Ramos (cell line): ENCODE data around the gene HSPA1L.
"Not testable (repeated sequence)": the region's sequence is repeated elsewhere in the genome, so short reads cannot be mapped to it uniquely, and the experiment has no call there.

ENCODE experiments used
- in situ Hi-C: fragments of 300-500 bp; cut with MboI; formaldehyde crosslinking; loops from one replicate; pipeline ENCODE4 v1.14.3; 2022; ENCODE audit warnings: low sequenced_read_pairs; ENCODE audit not compliant: unreplicated experiment

The HSPA1L gene

GRCh38 chr6:31837369-31838113, 22.5 kb upstream of the HSPA1L start:
- in situ Hi-C loops = no loop called here

DNA sequence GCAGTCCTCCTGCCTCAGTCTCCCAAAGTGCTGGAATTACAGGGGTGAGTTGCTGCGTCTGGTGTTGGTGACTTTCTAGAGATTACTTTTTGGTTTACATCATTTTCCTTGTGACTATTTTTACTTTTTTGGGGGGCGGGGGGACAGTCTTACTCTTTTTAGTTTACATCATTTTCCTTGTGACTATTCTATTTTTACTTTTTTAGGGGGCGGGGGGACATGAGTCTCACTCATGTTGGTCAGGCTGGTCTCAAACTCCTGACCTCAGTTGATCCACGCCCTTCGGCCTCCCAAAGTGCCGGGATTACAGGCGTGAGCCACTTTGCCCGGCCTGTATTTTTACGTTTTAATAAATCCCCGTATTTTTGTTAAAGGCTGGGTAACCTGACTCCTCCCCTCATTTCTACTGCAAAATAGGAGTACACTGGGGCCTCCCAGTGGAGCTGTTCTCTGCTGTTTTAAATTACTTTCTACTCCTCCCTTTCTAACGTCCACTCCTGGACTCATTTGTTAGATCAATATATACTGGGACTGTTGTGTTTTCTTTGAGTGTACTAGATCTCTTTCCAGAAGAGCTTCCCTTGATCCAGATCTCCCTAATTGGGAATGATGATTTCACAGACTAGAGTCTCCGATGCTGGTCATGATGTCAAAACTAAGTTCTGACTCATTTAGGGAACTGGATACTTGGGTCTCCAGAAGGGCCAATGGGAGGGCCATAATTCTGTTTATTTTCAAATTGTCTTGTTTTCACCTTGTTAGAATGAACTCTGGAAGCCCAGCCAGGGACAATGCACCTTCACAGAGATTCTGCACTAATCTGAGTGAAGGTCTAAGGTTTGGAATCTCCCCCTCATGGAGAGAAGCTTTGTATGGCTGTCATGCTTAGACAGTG, 21.6 kb upstream of the HSPA1L start:
- in situ Hi-C loops = no loop called here

DNA sequence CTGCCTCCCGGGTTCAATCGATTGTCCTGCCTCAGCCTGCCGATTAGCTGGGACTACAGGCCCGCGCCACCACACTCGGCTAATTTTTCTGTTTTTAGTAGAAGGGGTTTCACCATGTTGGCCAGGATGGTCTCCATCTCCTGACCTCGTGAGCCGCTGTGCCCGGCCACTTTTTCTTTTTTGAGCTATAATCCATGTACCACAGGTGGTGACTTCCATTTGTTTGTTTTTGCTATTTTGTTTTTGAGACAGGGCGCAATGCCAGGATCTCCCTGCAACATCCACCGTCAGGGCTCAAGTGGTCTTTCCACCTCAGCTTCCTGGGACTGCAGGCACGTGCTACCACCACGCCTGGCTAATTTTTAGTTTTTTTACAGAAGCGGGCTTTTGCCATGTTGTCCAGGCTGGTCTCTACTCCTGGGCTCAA, 21.0 kb upstream of the HSPA1L start:
- in situ Hi-C loops = no loop called here

GRCh38 chr6:31834367-31835250, 19.5 kb upstream of the HSPA1L start:
- in situ Hi-C loops = no loop called here

DNA sequence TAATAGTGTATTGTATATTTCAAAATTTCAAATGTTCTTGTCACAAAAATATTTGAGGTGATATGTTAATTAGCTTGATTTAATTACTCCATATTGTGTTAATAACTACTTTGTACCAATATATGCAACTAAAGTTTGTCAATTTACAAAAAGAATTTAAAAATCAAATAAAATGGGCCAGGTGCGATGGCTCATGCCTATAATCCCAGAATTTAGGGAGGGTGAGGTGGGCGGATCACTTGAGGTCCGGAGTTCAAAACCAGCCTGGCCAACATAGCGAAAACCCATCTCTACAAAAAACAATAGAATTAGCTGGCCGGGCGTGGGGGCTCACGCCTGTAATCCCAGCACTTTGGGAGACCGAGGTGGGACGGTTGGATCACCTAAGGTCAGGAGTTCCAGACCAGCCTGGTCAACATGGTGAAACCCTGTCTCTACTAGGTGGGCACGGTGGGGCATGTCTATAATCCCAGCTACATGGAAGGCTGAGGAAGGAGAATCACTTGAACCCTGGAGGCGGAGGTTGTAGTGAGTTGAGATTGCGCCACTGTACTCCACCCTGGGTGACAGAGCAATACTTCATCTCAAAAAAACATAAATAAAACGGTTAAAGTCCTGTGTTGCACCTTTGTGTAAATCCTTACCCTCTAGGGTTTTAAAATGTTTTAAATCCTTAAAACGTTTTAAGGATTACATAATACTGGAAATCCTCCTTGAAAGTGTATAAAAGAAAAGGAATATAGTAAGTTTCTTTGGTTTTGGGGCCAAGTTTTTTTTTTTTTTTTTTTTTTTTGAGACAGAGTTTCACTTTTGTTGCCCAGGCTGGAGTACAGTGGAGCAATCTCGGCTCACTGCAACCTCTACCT, 16.5 kb upstream of the HSPA1L start:
- in situ Hi-C loops = no loop called here

DNA sequence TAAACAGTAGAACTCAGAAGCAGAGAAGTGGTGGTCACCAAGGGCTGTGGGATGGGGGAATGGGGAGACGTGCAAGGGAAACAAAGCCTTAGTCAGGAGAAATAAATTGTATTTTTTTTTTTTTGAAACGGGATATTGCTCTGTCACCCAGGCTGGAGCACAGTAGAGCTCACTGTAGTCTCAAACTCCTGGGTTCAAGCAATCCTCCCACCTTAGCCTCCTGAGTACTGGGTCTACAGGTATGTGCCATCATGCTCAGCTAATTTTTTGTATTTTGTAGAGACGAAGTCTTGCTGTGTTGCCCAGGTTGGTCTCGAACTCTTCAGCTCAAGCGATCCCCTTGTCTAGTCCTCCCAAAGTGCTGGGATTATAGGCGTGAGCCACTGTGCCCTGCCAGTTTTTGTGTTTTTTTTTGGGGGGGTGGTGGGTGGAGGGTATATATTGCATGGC, 15.8 kb upstream of the HSPA1L start:
- in situ Hi-C loops = no loop called here

- in situ Hi-C loops = no loop called here
These were observed 14.7 kb upstream of the HSPA1L start for GRCh38 chr6:31829633-31830283.

GRCh38 chr6:31827286-31828079, 12.4 kb upstream of the HSPA1L start, which contains the start of gene HSPA1B:
Gene HSPA1B (plus strand): TSS chr6:31827738. CDS start chr6:31827951, 213 bp downstream.
- in situ Hi-C loops = no loop called here

DNA sequence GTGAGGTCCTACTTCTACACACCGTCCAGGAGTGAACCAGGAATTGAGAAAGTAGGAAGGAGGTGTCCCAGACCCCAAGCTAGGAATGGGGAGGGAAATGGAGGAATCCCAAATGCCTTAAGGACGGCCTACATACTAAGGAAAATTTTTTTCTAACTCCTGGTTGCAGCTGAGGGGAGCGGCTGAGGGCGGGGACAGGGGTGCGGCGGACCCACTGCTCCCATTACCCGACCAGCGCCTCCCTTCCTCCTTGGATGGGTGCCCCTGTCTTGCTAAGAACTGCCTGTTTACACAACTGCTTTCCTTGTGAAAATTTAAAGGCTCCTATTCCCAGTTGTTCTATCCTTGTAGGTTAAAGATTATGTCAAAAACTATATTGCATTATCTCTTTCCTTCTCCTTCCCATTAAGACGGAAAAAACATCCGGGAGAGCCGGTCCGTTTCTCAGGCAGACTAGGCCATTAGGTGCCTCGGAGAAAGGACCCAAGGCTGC, 11.8 kb upstream of the HSPA1L start:
- in situ Hi-C loops = no loop called here

- in situ Hi-C loops = no loop called here
These were observed 10.5 kb upstream of the HSPA1L start for GRCh38 chr6:31825553-31825952.

- in situ Hi-C loops = not testable (repeated sequence)
These were observed 8.6 kb upstream of the HSPA1L start for GRCh38 chr6:31823592-31824196.

- in situ Hi-C loops = no loop called here
These were observed 7.1 kb upstream of the HSPA1L start for GRCh38 chr6:31822036-31822821.

- in situ Hi-C loops = no loop called here
These were observed 6.4 kb upstream of the HSPA1L start for GRCh38 chr6:31821301-31822035.

DNA sequence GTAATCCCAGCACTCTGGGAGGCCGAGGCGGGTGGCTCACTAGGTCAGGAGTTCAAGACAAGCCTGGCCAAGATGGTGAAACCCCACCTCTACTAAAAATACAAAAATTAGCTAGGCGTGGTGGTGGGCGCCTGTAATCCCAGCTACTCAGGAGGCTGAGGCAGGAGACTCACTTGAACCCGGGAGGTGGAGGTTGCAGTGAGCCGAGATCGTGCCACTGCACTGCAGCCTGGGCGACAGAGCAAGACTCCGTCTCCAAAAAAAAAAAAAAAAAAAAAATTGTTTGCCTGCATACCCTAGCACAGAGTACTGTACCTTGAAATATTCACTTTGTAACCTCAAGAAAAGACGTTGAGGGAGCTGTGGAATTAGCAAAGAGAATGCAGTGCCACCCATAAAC, 5.3 kb upstream of the HSPA1L start:
- in situ Hi-C loops = not testable (repeated sequence)

DNA sequence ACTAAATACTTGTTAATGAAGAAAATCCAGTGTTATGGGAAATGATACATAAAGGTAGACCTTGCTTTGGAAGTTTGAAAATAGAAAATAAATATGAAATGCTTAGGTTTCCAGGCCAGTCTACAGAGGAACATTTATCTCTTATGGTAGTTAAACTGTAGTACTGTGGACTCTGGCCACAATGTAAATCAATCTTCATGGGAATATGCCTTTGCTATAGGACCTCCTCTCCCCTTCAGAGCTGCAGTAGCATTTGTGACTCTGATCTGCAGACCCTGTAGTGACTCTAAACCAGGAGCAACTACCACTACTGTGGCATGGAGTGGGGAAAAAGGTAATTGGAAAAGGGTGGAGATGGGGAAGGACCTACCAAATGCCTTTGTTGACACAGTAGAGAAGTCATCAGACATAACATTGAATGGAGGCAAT, 4.8 kb upstream of the HSPA1L start:
- in situ Hi-C loops = no loop called here

DNA sequence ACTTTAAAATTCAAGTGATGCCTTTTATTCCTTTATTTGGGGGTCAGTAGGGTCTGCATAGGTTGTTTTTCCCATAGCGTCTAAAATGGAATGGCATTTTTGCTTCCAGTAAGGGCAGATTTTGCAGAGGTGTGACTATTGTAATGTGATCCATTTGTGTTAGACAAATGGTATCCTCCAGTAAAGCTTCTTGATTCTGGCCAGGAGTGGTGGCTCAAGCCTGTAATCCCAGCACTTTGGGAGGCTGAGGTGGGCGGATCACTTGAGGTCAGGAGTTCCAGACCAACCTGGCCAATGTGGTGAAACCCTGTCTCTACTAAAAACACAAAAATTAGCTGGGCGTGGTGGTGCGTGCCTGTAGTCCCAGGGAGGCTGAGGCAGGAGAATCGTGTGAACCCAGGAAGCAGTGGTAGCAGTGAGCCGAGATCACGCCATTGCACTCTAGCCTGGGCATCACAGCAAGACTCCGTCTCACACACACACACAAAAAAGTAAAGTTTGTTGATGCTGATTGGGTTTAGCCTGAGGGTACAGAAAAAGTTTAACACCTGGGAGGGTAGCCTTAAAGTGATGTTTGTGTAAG, 2.9 kb upstream of the HSPA1L start:
- in situ Hi-C loops = not testable (repeated sequence)
